HG02678 (cell line): ENCODE results near the gene SLIT3.

Experiments used
- ATAC-seq: cut with Tn5 transposase; IDR thresholded peaks from one replicate; pipeline ENCODE4 v1.9.1; 2021; ENCODE audit warnings: mild to moderate bottlenecking, moderate library complexity; ENCODE audit not compliant: unreplicated experiment

The SLIT3 gene

DNA sequence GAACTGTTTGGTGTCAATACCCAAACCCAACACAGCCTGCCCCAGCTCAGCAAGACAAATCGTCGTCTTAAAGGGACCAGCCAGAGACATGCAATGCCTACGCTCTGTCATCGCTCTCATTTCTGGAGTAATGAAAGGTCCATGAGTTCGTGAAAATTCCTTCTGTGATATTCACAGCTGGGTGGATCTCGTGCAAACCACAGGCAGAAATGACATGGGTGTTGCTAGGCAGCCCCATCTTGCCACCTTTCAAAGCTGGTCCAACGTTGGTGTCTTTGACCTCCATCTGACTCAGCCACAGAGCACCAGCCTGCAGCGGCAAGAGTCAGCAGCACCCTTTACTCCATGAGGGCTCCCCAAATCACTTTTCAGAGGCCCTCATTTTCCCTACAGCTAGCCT, 215.3 kb downstream of the SLIT3 start:
- ATAC-seq = no peak

DNA sequence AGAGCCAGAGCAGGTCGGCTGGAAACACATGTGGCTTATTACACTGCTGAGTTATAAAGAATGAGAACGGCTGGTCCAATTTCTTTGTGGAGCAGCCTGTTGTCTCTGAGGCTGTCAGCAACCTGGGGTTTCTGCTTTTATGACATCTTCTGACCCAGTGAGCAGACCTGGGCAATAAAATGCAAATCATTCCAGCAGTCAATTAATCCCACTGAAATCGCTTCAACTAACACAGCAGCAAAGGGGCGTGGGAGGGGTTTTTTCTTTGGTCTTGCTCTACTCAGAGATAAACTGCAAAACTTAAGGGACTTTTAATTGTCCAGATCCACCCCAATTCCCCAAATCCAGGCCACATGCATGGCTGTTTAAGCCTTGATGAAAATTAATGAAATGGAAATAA, 215.7 kb downstream of the SLIT3 start:
- no peak for ATAC-seq

DNA sequence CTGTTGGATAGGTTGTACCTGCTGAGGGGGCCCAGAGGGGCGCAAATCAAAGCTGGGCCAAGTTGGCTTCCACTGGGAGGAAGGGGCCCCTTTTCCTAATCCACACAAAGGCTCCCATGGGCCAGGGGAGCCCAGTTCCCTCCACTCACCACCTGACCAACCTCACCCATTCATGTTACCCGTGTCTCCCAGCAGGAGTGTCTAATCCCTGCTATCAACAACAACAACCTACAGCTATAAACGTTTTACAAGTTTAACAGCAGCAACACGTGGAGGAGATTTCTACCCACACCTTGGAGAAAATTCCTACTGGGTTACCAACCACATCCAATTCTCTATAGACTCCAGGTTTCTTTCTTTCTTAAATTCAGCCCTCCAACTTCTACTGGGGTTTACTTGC, 216.2 kb downstream of the SLIT3 start:
- ATAC-seq = no peak

DNA sequence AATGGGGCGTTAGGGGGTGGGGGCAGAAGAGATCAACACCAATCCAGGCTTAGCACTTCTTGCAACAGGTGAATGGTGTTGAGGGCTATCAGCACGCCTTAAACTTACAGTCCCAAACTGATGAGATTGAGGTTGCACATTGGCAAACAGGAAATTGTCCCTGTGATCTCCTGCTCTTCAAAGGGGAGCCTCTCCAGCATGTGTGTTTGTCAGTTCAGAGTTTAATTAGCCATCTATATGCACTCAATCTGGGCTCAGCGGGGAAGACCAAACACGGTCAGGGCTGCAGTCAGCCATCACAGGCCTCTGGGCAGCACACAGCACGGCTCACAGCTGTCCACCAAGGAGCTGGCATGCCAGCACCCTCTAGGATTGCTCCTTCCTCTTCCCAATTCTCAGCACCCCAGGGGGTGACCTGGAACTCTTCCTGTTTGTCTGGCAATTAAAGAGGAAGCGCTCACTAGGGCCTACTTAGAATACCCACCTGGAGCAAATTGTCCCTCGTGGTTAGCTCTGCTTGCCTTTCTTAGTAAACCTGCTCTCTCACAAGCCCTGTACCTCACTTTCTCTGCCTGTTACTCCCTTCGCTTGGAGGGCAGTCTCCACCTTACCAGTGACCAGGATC, 217.4 kb downstream of the SLIT3 start:
- ATAC-seq = no peak

DNA sequence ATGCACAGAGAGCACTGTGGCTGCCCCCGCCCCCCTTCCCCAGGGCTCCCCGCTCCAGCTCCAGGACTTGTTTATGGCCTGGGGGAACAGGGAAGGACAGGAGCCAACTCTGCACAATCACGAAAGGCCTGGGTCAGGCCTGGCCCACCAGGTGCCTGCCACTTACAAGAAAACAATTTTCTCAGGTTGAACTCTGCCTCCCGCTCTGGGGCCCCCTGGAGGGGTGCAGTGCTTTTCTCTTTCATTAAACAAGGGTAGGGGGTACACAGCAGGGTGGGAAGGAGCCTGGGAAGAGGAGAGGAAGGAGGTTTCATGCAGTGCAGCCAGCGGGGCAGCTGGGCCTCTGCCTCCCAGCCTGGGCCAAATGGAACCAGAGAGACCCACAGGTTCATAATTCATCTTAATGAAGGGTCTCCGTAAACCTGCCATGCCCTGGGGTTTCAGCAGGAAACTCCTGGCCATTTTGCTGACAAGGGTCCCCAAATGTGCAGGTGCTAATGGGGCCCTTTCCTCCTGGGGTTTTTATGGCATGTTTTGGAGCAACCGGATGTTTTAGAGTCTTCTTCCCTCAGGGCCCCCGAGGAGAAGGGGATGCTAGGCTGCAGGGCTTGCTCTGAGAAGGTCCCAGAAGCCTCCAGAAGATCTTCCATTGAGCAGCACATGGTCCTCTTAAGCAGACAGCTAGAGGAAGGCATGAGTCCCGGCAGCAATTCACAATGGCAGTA, 219.8 kb downstream of the SLIT3 start:
- ATAC-seq = no peak

DNA sequence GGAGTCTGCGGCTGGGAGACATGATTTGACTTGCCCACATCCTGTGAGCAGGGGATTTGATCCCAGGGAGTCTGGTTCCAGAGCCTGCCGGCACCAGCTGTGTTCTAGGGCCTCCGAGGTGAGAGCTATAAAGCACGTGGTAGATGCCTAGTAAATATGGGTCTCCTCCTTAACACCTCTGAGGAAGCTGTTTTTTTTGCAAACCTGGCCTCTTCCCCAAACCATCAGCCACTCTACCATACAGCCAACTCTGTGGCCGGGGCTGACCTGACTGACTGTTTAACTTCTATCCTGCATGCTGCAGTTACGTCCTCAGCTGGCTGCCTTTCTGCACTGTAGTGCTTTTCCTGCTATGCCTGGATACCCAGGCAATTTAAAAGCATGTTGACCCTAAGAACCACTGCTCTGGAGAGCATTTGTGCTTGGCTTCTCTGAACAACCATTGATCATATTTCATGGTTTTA, 220.5 kb downstream of the SLIT3 start:
- no peak for ATAC-seq

DNA sequence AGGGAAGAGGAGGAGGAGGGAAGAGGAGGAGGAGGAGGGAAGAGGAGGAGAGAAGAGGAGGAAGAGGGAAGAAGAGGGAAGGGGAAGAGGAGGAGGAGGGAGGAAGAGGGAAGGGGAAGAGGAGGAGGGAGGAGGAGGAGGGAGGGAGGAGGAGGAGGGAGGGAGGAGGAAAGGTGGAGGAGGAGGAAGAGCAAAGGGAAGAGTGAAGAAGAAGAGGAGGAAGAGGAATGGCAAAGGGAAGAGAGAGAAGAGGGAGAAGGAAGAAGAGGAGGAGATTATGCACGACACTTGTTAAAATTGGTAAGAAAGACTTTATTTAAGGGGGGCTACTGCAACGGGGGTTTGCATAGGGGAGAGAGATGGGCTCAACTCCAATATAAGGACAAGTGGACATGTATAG, 221.2 kb downstream of the SLIT3 start:
- ATAC-seq = no peak

DNA sequence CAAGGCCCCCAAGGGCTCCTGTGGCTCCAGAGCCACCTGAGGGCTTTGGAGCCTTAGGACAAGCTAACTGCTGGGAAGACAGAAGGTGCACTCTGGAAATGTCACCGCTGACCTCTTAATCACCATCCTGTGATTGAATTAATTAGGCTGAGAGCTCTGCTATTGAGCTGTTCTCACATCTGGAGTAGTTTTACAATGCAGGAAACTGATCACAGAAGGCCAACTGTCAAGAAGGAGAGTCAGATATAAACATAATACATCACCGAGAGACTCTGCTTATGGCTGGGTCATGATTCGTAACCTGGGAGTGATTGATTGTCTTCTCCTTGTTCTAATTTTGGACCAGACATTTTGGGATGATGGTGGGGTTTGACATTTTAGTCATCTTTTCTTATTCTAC, 226.1 kb downstream of the SLIT3 start:
- ATAC-seq = no peak

DNA sequence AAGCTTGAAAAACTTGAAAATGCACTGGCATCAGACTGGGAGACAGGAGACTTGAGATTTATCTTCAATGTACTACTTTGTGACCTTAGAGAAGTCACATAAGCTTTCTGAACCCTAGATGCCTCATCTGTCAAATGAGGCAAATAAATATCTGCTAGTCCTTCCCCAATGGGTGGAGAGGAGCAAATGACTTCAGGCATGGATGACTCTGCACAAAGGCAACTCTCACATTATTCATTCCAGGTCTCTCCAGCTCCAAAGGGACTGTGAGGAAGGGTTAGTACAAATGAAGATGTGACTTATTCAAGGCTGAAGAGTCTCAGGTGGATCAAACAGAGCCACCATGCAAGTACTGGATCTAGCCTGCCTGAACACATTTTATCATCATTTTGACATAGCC, 228.7 kb downstream of the SLIT3 start:
- no peak for ATAC-seq

DNA sequence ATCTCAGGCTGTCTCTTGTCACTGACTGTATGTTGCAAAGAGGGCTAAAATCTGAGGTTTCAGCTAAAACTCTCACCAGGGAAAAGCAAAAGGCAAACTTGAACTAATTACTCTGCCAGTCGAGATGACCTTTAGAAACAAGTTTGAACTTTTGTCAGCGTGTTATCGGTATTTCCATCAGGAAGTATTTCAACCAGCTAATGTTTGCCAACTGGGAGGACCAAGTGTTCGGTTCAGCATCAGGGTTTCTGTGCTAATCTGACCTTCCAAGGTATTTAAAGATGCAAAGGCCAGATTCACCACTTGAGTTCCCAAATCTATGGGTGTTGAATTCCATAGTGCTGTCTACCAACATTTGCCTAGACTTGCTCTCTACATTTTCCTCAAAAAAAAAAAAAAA, 230.5 kb downstream of the SLIT3 start:
- no peak for ATAC-seq

DNA sequence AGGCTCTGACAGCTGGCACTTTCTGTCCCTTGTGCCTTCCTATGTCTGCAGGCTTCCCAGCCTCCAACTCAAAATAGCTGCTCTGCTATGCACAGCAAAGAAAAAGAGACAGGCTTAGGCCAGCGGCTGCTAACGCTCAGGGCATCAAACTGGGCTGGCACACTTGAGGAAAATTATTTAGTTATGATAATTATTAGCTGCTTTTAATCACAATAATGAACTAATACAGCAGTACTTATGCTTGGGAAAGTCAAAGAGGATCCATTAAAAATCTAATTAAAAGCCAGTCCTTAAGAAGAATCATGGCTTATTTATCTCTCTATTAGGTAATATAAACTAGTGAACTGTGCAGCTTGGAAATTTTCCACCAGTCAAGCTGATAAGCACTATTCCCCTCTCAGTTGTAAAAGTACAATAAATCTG, 233.2 kb downstream of the SLIT3 start:
- ATAC-seq = no peak

DNA sequence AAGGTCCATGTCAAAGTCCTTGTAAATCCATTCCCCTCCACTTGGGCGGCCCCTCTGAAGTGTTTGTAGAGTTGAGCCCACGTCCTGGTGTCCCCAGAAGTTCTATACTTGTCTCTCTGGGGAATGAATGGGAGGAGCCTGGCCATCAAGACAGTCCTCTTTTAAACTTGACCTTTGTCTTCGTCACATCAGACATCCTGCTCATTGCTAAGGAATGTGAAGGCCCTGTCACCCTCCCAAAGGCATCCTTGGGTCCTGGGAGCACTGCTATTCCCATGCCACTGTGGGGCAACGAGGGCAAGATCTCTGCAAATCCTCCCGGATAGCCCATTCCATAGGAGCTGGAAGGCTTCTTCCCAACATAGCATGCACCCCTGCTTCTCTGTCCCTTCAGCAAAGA, 235.5 kb downstream of the SLIT3 start:
- no peak for ATAC-seq

DNA sequence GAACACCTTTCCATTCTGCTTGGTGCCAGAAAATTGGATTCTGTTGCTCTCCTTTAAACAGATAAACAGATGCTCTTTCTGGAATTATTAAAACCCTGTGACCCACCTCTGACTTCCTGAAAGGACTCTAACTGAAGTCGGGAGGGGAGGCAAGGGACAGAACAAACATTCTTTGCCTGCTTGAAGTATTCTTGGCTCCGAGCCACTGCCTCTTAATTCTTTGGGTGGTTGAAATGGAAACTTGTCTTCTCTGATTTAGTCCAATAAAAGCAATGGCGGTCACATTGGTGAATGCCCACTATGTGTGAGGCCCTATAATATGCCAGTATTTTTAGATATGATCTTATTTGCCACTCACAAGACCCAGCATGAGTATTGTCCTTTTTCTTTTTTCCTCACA, 236.8 kb downstream of the SLIT3 start:
- ATAC-seq = no peak

DNA sequence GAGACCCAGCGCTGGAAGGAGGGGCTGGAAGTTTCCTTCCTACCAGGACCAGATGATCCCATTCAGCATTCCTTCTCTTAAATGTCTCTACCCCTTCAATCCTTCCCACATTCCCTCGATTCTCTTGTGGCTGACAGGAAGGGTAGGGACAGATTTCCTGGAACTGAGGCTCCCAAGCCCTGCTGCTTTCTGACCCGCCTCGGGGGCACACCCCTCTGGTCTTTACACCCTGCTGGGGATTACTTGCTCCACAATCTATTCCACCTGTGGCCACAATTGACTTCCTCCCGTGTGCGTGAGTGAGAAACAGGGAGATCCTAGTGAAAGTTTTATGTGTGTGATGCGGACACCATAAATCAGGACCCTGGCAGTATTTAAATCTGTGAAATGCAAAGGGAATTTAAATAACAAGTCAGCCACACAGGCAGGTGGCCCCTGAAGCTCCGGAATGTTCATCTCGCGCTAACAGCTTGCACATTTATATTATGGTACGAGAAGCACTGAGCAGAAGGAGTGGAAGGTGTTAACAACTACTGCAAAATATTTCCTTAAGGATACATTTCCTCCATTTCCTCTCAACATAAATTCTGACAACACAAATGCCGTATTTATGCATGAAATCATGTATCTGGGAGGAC, 237.5 kb downstream of the SLIT3 start:
- no peak for ATAC-seq

DNA sequence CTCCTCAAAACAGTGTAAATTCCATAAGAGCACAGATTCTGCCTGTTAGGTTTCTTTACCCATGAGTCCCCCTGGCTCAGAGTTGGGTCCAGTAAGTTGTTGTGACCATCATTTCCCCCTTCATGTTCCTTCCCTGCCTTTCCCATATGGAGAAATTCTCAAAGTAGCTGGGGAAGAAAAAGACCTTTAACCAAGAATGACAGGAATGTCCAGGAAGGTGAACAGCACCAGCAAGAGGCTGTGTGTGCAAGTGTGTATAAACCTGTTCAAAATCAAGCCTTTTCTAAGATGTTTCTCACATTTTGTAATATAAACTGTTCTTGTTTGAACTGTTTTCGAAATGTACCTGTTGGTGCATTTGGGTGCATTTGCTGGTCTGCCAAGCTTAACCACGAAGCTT, 238.2 kb downstream of the SLIT3 start:
- no peak for ATAC-seq

DNA sequence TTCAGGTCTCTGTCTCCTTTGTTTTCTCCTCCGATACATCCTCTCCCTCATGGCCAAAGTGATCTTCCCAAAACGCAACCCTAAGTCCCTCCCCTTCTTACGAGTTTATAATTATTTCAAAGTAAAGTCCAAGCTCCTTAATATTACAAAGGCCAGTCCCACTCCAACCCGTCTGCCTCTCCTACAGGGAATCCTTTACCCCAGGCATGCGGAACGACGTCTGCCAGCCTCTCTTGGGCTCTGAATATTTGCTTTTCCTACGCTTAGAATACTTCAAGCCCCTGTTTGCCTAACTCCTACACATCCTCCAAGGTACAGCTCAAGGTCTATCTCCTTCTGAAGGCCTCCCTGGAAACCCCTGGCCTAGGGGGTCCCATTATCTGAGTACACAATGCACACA, 246.4 kb downstream of the SLIT3 start:
- no peak for ATAC-seq

DNA sequence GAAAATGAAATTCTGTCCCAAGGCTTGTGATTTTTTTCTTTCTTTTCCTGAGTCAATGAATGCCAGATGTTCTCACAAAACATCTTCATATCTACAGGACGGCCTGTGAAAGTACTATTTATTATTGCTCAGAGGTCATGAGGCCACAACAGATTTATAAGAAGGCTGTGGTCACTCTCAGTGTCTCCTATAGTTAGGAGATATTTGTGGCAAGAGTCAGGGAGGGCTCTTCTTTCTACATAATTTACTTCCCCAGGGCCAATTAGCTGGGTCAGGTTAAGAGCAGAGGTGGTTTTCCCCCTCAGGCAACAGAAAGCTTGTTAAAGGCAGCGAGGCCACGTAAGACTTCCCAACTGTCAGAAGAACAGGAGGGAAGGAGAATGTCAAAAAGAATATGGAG, 248.7 kb downstream of the SLIT3 start:
- no peak for ATAC-seq

DNA sequence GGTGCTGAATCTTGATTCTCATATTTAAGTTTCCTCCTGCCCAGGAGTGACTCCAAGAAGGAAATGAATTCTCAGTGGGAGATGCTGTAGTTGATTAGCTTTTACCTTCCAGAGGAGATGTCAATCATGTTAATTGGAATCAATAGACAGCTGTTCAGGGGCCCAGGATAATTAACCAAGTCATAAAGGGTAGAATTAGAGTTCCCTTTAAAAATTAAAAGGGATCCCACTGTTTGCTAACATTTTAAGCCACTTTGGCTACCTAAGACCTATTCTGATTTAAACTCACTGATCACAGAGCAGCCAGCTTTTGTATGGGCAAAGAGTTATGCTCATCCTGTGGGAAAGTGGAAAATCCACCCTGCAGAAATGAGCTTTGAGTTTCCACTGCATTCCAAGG, 249.6 kb downstream of the SLIT3 start:
- ATAC-seq = no peak

DNA sequence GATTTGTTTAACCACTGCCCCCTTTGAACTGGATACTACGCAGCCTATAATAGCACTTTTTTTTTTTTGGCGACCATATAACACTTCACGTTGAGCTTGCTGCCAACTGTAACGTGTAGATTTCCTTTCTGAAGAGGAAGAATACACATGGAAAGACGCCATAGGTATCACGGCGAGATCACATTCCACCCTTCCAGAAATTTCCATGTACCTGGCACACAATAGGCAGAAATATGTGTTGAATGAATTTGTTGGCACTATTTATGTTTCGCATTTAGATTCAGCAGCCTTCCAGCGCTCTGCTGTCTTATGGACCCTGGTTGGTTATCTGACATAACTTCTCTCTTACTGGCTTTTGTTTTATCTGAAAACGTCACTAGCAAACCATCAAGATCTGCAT, 250.3 kb downstream of the SLIT3 start:
- no peak for ATAC-seq

DNA sequence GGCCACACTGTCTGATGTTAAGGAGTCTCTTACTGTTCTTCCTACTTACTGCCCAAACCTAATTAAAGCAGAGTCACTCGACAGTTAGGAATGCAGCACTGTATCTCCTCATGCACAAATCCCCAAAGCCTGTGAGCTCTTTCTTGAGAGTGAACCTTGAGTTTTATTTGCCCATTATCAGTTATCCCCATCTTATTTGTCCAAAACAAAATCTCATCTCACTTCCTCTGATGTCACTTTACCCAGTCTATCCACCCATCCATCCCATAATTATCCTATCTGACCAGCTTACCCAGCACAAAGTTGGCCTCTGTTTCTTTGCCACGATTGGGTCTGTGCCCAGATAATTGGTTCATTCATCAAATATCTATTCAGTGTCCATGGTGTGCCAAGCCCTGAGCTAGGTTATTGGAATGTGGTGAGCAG, 250.8 kb downstream of the SLIT3 start:
- ATAC-seq = no peak

DNA sequence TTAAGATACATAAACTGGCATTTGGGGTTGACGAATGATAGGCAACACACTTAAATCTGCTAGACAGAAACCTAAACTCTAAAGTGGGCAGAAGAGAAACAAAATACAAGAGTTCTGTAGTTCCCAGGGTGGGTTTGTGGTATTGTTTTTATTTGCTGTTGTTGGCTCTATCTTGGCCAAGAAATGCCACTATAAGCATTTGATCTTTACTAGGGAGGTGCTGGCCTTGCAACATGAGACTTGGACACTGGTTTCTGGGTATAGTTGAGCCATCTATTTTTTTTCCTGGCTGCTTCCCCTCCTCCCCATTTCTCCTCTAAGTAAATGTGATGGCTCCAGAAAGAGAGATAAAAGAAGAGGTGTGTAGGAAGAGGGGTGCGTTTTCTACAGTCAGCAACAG, 251.2 kb downstream of the SLIT3 start:
- ATAC-seq = no peak
